ENCODE measurements around the gene CFAP161.

CFAP161 gene

DNA sequence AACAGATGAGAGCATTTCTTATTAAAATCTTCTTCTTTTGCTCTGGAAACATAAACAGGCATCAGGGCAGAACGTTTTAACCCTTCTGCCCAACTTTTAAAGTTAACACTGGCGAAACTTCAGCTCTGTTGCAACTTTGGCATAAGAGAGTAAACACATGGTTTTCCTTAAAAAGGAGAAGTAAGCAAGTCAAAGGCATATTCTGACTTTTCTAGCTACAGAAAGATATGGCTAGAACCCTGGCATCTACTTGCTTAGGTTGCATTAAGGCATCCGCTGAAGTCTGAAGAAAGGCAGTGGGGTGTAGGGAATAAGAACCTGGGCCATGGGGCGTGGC, 49.3 kb downstream of the CFAP161 start:
- DNase-seq (ENCODE audit: low read depth) = no peak

DNA sequence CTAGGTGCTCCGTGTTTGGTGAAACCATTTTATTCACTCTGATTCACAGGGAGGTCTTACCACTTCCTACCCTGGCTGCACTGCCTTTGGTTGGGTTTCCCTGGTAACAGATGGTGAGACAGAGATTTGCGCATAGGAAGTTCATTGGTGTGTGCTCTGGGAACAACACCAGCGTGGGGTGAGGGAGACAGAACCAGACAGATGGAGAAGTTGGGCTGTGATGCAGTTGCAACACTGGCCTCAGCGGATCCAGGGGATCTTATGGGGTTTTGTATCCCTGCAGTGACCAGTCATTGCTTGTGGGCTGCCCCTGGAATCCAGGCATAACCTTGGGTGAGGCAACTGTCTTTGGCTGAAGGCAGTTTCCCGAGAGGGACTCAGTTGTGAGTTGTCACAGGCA, 50.1 kb downstream of the CFAP161 start:
- DNase-seq (ENCODE audit: low read depth) = no peak

DNA sequence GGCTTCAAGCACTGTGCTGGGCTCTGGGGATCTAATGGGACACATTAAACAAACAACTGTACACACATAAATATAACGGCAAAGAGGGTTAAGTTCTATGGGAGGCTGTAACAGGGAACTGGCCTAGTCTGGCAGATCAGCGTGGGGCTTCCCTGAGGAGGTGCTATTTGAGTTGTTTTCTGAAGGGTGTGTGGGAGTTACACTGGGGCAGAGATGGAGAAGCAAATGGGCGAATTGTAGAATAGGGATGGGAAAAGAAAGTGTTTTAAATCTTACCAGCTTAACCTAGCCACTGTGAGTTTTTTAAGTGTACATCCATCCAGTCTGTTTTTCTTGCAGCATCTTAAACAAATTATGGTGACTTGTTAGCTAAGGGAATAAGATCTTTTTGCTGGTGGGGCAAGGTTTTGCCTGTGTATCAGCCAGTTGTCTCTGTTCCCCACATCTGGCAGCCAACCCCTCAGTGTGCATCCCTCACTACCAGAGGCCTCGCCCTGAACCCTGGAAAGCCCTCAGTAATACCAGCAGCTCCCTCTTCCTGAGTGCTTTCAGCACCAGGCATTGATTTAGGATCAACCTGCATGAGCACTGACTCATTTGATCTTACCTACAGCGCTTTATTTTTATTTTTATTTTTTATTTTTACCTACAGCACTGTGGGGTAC, 51.7 kb downstream of the CFAP161 start:
- DNase-seq (ENCODE audit: low read depth) = no peak

DNA sequence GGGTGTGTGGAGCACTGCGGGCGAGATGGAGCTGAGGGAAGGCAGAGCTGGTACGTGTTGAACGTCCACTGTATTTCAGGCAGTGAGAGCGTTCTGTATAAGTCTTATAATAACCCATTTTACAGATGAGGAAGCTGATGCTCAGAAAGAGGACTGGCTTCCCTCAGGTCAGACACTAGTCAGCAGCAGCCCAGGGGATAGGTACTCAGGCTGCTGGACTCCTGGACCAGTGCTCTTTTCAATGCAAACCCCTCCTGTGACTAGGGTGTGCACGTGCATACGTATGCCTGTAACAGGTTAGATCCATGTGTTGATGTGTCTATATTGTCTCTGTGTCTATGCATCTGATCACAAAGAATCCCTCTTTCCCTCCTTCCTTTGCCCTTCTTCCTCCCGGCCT, 54.3 kb downstream of the CFAP161 start:
- DNase-seq (ENCODE audit: low read depth) = no peak

DNA sequence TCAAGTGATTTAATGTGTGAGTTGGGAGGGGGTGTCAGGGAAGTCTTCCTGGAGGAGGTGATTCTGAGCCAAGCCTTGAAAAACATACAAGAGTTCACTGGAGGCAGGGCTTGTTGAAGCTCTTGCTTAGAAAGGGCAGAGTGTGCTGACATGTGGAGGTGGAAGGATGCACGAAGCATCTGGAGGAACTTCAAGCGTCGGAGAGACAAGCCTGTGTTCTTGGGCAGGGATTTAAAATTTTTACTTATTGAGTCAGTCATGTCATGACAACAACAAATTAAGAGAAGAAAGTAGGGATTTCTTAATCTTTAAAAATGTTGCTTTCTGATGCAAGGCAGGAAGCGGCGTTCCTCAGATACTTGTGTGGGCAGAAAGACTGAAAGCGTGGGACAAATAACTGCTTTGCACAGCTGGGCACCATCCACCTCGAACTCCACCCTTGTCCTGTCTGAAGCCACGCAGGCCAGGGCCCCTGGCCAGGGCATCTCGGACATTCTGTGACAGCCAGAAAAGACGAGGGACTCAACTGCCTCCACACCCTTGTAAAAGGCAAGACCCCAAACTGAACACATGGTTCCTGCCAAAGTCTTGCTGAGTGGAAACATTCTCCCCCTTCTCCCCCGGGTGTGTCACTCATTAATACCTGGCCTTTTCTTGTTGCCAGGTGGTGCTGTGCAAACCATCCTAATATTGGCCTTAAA, 55.7 kb downstream of the CFAP161 start:
- DNase-seq (ENCODE audit: low read depth) = no peak

DNA sequence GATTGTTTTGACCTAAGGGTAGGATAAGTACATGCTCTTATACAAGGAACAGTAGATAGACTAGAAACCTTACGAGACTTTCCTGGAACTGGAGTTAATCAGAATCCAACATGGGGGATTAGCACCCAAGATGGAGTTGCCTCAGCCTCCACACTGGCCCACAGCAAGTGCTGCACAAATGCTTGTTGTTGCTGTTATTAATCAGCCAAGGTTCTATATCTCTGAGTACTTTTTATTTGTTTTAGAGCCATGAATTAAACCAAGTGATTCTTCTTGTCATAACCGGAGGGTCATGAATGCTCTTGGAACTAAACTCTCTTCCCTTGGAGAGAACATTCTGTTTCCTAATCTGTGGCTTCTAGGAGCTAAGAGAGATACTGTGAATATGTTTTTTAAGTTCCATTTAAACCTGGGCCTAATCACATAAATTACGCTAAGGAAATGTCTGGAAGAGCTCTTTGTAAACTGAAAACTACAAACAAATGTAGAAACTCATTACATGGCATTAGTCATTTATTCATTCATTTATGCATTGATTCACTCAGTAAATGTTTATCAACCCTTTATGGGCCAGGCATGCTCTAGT, 56.9 kb downstream of the CFAP161 start:
- no peak for DNase-seq (ENCODE audit: low read depth)

DNA sequence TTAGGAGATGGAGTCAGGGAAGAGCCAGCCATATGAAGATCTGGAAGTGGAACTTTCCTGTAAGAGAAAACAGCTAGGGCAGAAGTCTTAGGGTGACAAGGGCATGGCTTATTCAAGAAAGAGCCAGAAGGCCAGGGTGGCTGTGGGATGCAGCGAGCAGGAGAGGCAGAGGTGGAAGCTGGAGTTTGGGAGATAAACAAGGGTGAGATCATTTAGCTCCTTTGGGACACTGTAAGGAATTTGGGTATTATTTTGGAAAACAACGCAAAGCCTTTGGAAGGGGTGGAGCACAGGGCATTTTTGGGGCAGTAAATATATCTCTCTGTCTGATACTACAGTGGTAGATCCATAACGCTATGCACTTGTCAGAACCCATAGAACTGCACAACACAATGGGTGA, 57.6 kb downstream of the CFAP161 start:
- DNase-seq (ENCODE audit: low read depth) = no peak

DNA sequence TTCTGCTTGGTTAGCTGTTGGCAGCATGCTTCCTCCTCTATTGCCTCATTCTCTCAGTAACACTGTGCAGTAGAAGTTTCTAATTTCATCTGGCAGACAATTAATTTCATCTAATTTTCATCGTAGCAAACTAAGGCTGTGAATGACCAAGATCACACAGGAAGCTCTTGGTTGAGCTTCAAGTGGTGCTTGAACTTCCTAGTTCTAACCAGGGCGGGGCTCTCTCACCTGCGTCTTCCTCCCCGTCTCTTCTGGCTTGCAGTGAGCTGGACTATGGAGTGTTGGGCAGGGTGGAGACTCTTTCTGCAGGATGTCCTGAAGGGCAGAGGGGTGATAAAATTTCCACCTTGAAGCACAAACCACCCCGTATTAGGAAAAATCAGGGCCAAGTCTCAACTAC, 60.7 kb downstream of the CFAP161 start:
- no peak for DNase-seq (ENCODE audit: low read depth)

DNA sequence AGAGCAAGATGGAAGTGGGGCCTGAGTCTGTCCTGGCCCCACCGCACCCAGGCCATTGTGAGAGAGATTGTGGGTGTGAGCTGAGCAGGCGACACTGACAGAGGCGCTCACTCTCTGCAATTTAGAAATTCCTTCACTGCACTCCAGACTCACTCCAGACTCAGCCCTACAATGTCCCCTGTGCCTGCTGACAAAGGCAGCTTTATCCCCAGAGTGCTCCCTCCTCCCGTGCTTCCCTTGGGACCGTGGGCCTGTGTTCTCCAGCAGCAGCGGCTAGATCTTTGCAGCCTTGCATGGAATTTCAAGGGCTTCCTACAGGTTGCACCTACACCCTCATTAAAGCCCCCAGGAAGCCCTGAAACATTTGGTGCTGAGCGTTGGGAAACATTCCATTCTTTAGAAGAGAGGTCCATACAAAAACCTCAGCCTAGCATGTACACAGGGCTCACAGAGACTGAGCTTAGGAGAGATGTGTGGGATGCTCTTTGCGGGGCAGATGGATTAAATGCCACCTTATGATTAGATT, 61.3 kb downstream of the CFAP161 start:
- DNase-seq (ENCODE audit: low read depth) = no peak

DNA sequence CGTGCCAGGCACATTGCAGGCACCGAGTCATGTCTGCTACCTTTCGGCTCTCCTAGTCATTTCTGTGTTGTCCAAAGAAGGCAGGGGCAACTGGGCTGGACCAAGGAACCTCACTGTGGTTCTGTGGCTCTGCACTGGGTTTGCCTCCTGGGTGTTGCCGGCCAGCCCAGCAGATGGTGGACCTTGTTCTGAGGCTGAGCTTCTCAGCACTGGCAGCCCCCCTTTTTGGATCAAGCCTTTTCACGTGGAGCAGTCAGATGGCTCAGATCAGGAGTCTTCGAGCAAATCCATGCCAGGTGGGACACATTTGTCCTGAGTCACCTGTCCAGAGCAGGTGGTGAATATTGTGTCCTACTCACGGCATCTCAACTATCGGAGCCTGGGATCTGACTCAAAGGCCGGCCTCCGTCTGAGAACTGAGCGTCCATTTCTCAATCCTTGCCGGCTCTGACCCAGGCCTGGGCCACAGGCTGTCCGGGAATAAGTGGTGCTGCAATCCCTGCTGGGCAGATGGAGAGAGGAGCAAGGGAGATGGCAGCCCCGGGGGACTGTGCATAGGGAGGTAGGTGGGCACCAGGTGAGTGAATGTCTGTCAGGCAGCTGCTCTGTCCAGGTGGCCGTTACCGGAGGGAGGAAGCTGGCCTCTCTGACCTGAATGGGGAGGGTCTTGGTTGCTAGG, 62.6 kb downstream of the CFAP161 start, which contains the start of gene IL16:
Gene IL16 (plus strand): TSS at position 304 of the 679 bp plus-strand sequence. CDS start 28,521 bp downstream, outside the sequence.
- DNase-seq (ENCODE audit: low read depth) = no peak

DNA sequence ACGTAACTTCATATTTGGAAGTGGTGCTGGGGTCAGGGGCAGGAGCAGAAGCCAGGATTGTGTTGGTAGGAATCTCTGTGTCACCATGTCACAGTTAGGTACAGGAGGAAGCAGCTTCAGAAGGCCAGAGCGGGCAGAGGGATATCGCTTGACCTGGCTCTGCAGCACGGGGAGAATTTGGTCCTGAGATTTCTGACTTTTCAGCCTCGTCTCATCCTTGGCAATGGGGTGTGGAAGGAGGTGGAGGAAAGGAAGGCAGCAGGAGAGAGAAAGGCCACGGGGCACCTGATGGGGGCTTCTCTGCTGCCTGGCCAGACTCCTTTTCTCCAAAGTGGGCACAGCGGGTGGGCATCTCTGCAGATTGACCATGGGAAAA, 63.2 kb downstream of the CFAP161 start:
- DNase-seq (ENCODE audit: low read depth) = no peak

DNA sequence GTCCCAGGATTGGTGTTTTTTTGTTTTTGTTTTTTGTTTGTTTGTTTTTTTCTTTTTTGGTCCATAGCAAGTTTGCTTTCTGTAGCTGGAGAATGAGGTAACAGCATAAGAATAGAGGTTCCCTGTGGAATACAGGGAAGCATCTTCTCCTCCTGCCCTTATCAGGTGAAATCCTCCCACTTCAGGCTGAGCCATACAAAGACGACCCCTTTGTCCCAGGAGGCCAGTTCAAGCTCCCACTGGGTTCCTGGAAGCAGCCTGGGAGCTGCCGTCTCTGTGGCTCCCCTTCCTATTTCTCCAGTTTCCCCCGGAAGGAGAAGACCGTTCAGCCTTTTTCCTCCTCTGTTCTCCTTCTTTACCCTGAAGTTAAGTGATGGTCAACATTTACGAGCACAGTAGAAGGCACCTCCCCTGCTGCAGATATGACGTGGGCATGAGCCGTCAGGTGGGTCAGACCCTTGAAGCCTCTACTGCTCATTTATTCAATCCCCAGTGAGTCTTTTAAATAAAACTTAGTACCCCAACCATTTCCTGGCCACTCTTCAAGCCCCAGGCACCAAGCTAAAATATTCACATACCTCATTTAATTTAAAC, 63.7 kb downstream of the CFAP161 start:
- no peak for DNase-seq (ENCODE audit: low read depth)
